HepG2 (cell line): ENCODE results near the gene IDUA. TPM values are rescaled to one million over a fixed set of nuclear protein-coding genes. Genes with fewer than 3 reads are reported as not detected.

Experiments used
- ATF1 ChIP-seq: IDR thresholded peaks from 2 replicates; pipeline ENCODE4 v1.6.1; 2016; ENCODE audit warnings: mild to moderate bottlenecking, control low read depth
- CEBPG ChIP-seq: IDR thresholded peaks from 2 replicates; pipeline ENCODE4 v1.6.1; 2016
- GFI1 ChIP-seq: sonication (generic); formaldehyde crosslinking; IDR thresholded peaks from 2 replicates; pipeline ENCODE4 v1.5.0; 2020; ENCODE audit warnings: missing genetic modification reagents, mild to moderate bottlenecking, borderline replicate concordance
- HINFP ChIP-seq: sonication (generic); formaldehyde crosslinking; IDR thresholded peaks from 2 replicates; pipeline ENCODE4 v1.4.0; 2020; ENCODE audit warnings: low read depth, mild to moderate bottlenecking, missing genetic modification reagents
- KDM5A ChIP-seq: fragments of 200-600 bp; sonication (generic); IDR thresholded peaks from 2 replicates; pipeline ENCODE4 v1.7.0; 2018; ENCODE audit warnings: antibody characterized with exemption, mild to moderate bottlenecking, low read length, borderline replicate concordance
- MAFF ChIP-seq: IDR thresholded peaks from 2 replicates; pipeline ENCODE4 v1.6.1; 2011; ENCODE audit warnings: low read depth, low read length, improper control_type of control experiment
- MTF1 ChIP-seq: sonication (generic); formaldehyde crosslinking; IDR thresholded peaks from 2 replicates; pipeline ENCODE4 v1.5.0; 2020; ENCODE audit warnings: missing genetic modification reagents
- NFATC3 ChIP-seq: sonication (generic); formaldehyde crosslinking; IDR thresholded peaks from 2 replicates; pipeline ENCODE4 v1.5.1; 2020; ENCODE audit warnings: mild to moderate bottlenecking, missing genetic modification reagents
- PLSCR1 ChIP-seq: sonication (generic); formaldehyde crosslinking; IDR thresholded peaks from 2 replicates; pipeline ENCODE4 v1.5.0; 2020; ENCODE audit warnings: missing genetic modification reagents, mild to moderate bottlenecking, borderline replicate concordance
- REXO4 ChIP-seq: sonication (generic); formaldehyde crosslinking; IDR thresholded peaks from 2 replicates; pipeline ENCODE4 v1.8.0; 2022; ENCODE audit warnings: missing genetic modification reagents, mild to moderate bottlenecking, borderline replicate concordance
- ZNF101 ChIP-seq: sonication (generic); formaldehyde crosslinking; IDR thresholded peaks from 2 replicates; pipeline ENCODE4 v1.4.0; 2020; ENCODE audit warnings: mild to moderate bottlenecking, low read depth, missing genetic modification reagents, borderline replicate concordance
- ZNF280D ChIP-seq: sonication (generic); formaldehyde crosslinking; IDR thresholded peaks from 2 replicates; pipeline ENCODE4 v1.5.1; 2020; ENCODE audit warnings: mild to moderate bottlenecking, missing genetic modification reagents
- ZNF326 ChIP-seq: sonication (generic); formaldehyde crosslinking; IDR thresholded peaks from 2 replicates; pipeline ENCODE4 v1.4.0; 2020; ENCODE audit warnings: missing genetic modification reagents, borderline replicate concordance
- polyA plus RNA-seq, 8 experiments: library from polyadenylated mRNA; depleted of rRNA in 3 of 8; stranded (reverse) in 7 of 8; unstranded in 1 of 8; fragments of >200 nt; fragmentation: Illumina TruSeq in 4 of 8; extraction: Trizol in 4 of 8; gene quantifications; 2 replicates each; pipeline versions ENCODE4 v1.2.1 to v1.2.3, GENCODE V29; 2011 to 2016; ENCODE audit warnings: low read depth in 4 of 8, missing spikeins in 1 of 8, mixed read lengths in 1 of 8; ENCODE audit not compliant: insufficient read depth in 1 of 8
- total RNA-seq, 5 experiments: library from RNA; depleted of rRNA; stranded (reverse); fragments of >200 nt; fragmentation: Illumina TruSeq; extraction: Trizol; gene quantifications; 2 replicates each; pipeline ENCODE4 v1.2.3, GENCODE V29; 2016; ENCODE audit warnings: low read depth in 1 of 5
- TF ChIP-seq, protein P1 (sequence below): sonication (generic); formaldehyde crosslinking; conservative IDR thresholded peaks from 2 replicates; pipeline ENCODE4 v1.8.0; 2022; ENCODE audit warnings: missing genetic modification reagents
- TF ChIP-seq, protein P2 (sequence below): sonication (generic); formaldehyde crosslinking; IDR thresholded peaks from 2 replicates; pipeline ENCODE4 v1.9.0; 2021; ENCODE audit warnings: missing genetic modification reagents, borderline replicate concordance
- TF ChIP-seq, protein P3 (sequence below): sonication (generic); formaldehyde crosslinking; IDR thresholded peaks from 2 replicates; pipeline ENCODE4 v1.4.0; 2020; ENCODE audit warnings: missing genetic modification reagents, borderline replicate concordance

The IDUA gene
- total and polyA plus RNA-seq, 2 of the 13 experiments (the other 11 are each of a cell fraction or from before 2014, with no cell fraction given) = 0.77 to 1.0 TPM

DNA sequence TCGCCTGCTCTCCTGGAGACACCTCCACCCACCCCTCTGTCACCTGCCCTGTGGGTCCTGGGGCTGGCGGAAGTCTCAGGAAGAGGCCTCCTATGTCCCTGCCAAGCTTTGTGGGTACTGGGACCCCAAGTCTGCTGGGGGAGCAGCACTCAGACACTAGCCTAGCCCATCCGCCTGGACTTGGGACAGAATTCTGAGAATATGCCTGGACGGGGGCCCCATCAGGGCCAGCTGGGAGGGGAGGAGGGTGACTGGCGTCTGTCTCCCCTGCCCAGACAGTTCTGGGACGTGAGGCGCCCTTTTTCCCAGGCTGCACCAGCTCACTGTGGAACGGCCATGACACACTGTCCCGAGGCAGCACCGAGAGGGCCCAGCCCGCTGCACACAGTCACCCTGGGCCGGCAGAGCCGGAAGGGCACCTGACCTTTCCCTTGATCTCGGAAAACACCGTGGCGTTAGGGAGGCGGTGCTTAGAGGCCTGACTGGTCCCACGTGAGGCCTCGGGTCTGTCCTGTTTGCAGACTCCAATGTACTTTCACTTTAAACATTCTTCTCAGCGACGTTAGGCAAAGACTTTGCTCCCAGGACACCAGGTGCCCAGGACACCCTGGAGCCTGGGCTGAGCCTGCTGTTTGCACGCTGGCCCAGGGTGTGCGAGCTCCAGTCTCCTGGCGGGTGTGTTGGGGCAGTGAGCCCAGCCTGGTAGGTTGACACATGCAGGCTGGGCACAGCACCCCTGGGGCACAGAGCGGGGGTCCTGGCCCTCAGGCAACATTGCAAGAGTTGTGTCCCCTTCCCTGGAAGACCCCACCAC is 5.7 kb downstream of the IDUA start (continued):
- TF ChIP-seq PLSCR1 = no peak
- TF ChIP-seq ZNF280D = peak; percentile 68
- peak; percentile 23; the same call in 1 of the 2 replicates for TF ChIP-seq HINFP (CRISPR knock-in tag)
- TF ChIP-seq, protein P1, sequence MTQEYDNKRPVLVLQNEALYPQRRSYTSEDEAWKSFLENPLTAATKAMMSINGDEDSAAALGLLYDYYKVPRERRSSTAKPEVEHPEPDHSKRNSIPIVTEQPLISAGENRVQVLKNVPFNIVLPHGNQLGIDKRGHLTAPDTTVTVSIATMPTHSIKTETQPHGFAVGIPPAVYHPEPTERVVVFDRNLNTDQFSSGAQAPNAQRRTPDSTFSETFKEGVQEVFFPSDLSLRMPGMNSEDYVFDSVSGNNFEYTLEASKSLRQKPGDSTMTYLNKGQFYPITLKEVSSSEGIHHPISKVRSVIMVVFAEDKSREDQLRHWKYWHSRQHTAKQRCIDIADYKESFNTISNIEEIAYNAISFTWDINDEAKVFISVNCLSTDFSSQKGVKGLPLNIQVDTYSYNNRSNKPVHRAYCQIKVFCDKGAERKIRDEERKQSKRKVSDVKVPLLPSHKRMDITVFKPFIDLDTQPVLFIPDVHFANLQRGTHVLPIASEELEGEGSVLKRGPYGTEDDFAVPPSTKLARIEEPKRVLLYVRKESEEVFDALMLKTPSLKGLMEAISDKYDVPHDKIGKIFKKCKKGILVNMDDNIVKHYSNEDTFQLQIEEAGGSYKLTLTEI = no peak
- no peak for TF ChIP-seq NFATC3
- TF ChIP-seq MTF1 (CRISPR knock-in tag) = no peak
- TF ChIP-seq, protein P2, sequence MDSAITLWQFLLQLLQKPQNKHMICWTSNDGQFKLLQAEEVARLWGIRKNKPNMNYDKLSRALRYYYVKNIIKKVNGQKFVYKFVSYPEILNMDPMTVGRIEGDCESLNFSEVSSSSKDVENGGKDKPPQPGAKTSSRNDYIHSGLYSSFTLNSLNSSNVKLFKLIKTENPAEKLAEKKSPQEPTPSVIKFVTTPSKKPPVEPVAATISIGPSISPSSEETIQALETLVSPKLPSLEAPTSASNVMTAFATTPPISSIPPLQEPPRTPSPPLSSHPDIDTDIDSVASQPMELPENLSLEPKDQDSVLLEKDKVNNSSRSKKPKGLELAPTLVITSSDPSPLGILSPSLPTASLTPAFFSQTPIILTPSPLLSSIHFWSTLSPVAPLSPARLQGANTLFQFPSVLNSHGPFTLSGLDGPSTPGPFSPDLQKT (CRISPR knock-in tag) = no peak
- no peak; the same call in 1 of the 2 replicates for TF ChIP-seq KDM5A
- TF ChIP-seq GFI1 (CRISPR knock-in tag) = no peak; the same call in none of the 2 replicates
- TF ChIP-seq ZNF101 (CRISPR knock-in tag) = no peak
- TF ChIP-seq, protein P3, sequence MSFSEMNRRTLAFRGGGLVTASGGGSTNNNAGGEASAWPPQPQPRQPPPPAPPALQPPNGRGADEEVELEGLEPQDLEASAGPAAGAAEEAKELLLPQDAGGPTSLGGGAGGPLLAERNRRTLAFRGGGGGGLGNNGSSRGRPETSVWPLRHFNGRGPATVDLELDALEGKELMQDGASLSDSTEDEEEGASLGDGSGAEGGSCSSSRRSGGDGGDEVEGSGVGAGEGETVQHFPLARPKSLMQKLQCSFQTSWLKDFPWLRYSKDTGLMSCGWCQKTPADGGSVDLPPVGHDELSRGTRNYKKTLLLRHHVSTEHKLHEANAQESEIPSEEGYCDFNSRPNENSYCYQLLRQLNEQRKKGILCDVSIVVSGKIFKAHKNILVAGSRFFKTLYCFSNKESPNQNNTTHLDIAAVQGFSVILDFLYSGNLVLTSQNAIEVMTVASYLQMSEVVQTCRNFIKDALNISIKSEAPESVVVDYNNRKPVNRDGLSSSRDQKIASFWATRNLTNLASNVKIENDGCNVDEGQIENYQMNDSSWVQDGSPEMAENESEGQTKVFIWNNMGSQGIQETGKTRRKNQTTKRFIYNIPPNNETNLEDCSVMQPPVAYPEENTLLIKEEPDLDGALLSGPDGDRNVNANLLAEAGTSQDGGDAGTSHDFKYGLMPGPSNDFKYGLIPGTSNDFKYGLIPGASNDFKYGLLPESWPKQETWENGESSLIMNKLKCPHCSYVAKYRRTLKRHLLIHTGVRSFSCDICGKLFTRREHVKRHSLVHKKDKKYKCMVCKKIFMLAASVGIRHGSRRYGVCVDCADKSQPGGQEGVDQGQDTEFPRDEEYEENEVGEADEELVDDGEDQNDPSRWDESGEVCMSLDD (CRISPR knock-in tag) = no peak; the same call in 1 of the 2 replicates
- TF ChIP-seq ATF1 (CRISPR knock-in tag) = no peak
- peak; percentile 60; the same call in 1 of the 2 replicates for TF ChIP-seq CEBPG (CRISPR knock-in tag)
- TF ChIP-seq MAFF = no peak; the same call in 1 of the 2 replicates
- TF ChIP-seq ZNF326 (CRISPR knock-in tag) = no peak
- no peak for TF ChIP-seq REXO4 (CRISPR knock-in tag)
